Limb (tissue), 2 donors: ENCODE results near the gene AEBP2.
A peak's percentile ranks its signal among the peaks of the same experiment; 100 is the strongest.
"Not testable (repeated sequence)": the region's sequence is repeated elsewhere in the genome, so short reads cannot be mapped to it uniquely, and the experiment has no call there.

Source experiments
- DNase-seq, 2 donors: peaks; one replicate each; pipeline ENCODE4 v3.0.0-alpha.2; 2016; ENCODE audit errors: extremely low spot score in 2 of 2

Gene AEBP2

GRCh38 chr12:19550626-19551025, 111.3 kb downstream of the AEBP2 start:
- no peak for DNase-seq

DNA sequence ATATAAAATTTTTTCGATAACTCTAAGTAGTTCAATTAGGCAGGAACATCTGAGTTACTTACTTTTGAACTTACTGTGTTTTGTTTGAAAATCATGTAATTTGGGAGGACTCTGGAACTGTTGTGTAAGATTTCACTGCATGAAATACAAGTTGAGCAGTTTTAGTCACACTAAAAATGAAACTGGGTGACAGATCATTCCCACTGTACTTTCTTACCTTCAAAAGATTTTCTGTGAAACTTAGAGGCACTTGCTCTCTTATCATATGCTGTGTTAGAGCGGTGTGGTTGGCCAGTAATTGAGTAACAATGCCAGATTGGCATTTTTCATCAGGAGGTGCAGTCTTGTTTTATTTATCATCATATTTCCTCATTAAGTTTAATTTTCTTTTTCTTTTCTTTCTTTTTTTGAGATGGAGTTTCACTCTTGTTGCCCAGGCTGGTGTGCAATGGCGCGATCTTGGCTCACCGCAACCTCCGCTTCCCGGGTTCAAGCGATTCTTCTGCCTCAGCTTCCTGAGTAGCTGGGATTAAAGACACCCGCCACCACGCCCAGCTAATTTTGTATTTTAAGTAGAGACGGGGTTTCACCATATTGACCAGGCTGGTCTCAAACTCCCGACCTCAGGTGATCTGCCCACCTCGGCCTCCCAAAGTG, 113.3 kb downstream of the AEBP2 start:
- not testable (repeated sequence) for DNase-seq

DNA sequence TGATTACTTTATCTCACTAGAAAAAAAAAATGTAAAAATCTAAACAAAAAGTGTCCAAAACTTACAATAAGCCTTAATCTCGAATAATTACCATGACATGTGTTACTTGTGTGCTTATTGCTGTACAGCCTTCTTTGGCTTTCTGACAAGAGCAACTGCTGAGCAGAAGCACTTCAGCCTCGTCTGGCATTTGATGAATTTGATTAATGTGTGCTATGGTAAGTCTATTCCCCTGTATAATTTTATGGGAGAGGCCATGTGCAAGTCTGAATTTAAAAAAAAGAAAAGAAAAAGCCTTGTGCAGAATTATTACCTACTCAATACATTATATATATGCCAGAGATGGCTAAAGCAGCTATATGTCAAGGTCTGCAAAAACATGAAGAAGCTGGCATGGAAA, 113.9 kb downstream of the AEBP2 start:
- DNase-seq: peak in 1 of 2 donors; percentile 62

DNA sequence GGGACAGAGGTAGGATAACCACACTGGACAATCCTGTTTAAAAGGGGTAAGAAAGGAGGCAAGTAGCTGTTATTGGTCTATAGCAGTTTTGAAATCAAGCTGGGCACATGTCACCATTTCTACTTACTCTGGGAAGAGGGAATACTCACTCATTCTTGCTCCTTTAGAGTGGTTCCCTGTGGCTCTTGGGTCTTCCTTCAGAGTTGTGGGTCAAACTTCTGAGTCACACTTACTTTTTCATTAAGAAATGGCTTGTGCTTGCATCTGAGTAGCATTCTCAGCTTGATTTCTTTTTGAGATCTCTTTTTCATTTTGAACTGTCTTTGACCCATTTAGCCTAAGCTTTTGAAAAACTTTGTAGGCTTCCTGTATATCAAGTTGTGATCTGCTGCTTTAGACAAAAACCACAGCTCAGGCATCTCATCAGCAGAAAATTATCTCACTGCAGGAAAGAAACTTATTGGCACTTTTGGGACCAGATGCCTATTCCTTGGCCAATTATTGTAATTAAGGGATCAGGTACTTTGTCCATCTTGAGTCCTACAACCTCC, 122.2 kb downstream of the AEBP2 start:
- no peak for DNase-seq
